Spleen (tissue), 11 donors: Measurements from ENCODE around the gene EDIL3. TPM values are rescaled to one million over a fixed set of nuclear protein-coding genes. Genes with fewer than 3 reads are reported as not detected.

Source experiments
- DNase-seq: peaks from one replicate; pipeline ENCODE4 v3.0.0-alpha.2; 2020
- H3K27ac ChIP-seq, 8 donors: fragments of 200-600 bp; sonication (generic) in 7 of 8; 1 replicate in 4 of 8; 2 replicates in 4 of 8; pipeline versions ENCODE4 v1.5.0 to v1.8.0; 2016 to 2021; ENCODE audit warnings: inconsistent platforms in 4 of 8, mild to moderate bottlenecking in 4 of 8, moderate library complexity in 1 of 8
- H3K27me3 ChIP-seq, 7 donors: fragments of 200-600 bp; sonication (generic) in 6 of 7; replicated peaks in 1 of 7; 1 replicate in 4 of 7; 2 replicates in 3 of 7; pipeline versions ENCODE4 v1.5.0 to v1.8.0; 2016 to 2021; ENCODE audit warnings: inconsistent platforms in 3 of 7, mild to moderate bottlenecking in 1 of 7
- H3K36me3 ChIP-seq, 6 donors: fragments of 200-600 bp; sonication (generic) in 5 of 6; 1 replicate in 4 of 6; 2 replicates in 2 of 6; pipeline versions ENCODE4 v1.5.0 to v1.8.0; 2016 to 2021; ENCODE audit warnings: inconsistent platforms in 2 of 6
- H3K4me1 ChIP-seq, 6 donors: fragments of 200-600 bp; sonication (generic) in 5 of 6; 1 replicate in 3 of 6; 2 replicates in 3 of 6; pipeline versions ENCODE4 v1.5.0 to v1.8.0; 2016 to 2021; ENCODE audit warnings: inconsistent platforms in 3 of 6
- H3K4me3 ChIP-seq, 8 donors: fragments of 200-600 bp; sonication (generic) in 7 of 8; 1 replicate in 4 of 8; 2 replicates in 4 of 8; pipeline versions ENCODE4 v1.5.0 to v1.8.0; 2016 to 2021; ENCODE audit warnings: inconsistent platforms in 4 of 8, mild to moderate bottlenecking in 4 of 8, moderate library complexity in 2 of 8
- H3K9me3 ChIP-seq, 8 donors: fragments of 200-600 bp; sonication (generic) in 7 of 8; 1 replicate in 4 of 8; 2 replicates in 4 of 8; pipeline versions ENCODE4 v1.5.0 to v1.8.0; 2016 to 2021; ENCODE audit warnings: inconsistent platforms in 4 of 8
- CTCF ChIP-seq, 11 experiments: fragments of 200-600 bp in 7 of 11; fragments of 450-650 bp in 4 of 11; sonication (generic) in 4 of 11; IDR thresholded peaks in 8 of 11; conservative IDR thresholded peaks in 3 of 11; 1 replicate in 7 of 11; 2 replicates in 4 of 11; pipeline versions ENCODE4 v1.4.0 to v1.8.0; 2016 to 2021; ENCODE audit warnings: antibody characterized with exemption in 11 of 11, inconsistent platforms in 4 of 11, mild to moderate bottlenecking in 1 of 11
- POLR2A ChIP-seq, 3 donors: fragments of 450-650 bp; IDR thresholded peaks; one replicate each; pipeline ENCODE4 v1.5.1; 2017; ENCODE audit warnings: antibody characterized with exemption in 3 of 3, mild to moderate bottlenecking in 1 of 3
- POLR2AphosphoS5 ChIP-seq, 3 donors: sonication (generic); formaldehyde crosslinking; IDR thresholded peaks; one replicate each; pipeline ENCODE4 v1.5.1; 2017; ENCODE audit warnings: antibody characterized with exemption in 3 of 3
- WGBS, 5 donors: extraction: QIAGEN DNeasy Blood & Tissue Kit in 3 of 5; methylation state at CpG; one replicate each; pipeline versions ENCODE4 v1.1.5 to v1.1.7; 2013 to 2018; 5-methylcytosine and 5-hydroxymethylcytosine counted together
- intact Hi-C: fragments of 100-400 bp; cut with DNase I; formaldehyde crosslinking; loops from one replicate; pipeline ENCODE4 v1.15.0; 2023; ENCODE audit warnings: low total_unique reads
- polyA plus RNA-seq, 3 donors: library from polyadenylated mRNA; stranded (reverse); fragments of 200-250 nt; gene quantifications; one replicate each; pipeline ENCODE4 v1.2.1, GENCODE V29; 2013
- total RNA-seq, 7 donors: library from RNA; depleted of rRNA in 3 of 7; stranded (reverse); fragments of >200 nt in 3 of 7; fragmentation: NEBNext Ultra II Directional in 4 of 7; extraction: Animal tissue kit (Norgen Biotek cat#: 25700) in 4 of 7; gene quantifications; one replicate each; pipeline versions ENCODE4 v1.1.0 to v1.2.1, GENCODE V29; 2016 to 2021
- donor health status: healthy with polysubstance abuse.
- donor health status: DM: no; HTN: no; CAD: no; lungs with moderate emphysema.
- donor health status: DM: no; HTN: no; CAD: no.
- donor health status: Bipolar disorder and iron deficiency.
- donor health status: healthy.
- donor health status: DM: no; HTN: no; CAD: no.
- donor health status: DM: yes; HTN: yes; CAD: no.

Gene EDIL3
- total and polyA plus RNA-seq, 10 donors = 0.61 to 2.9 (median 2.1) TPM

- TF ChIP-seq POLR2A (IDR thresholded peaks at IDR 0.05) (no peak), CTCF (IDR thresholded peaks at IDR 0.05 in 8 of 11, conservative IDR thresholded peaks at IDR 0.05 in 3 of 11) (no peak), POLR2AphosphoS5 (IDR thresholded peaks at IDR 0.05) (no peak)
Observed at GRCh38 chr5:83924891-83925290, 459.8 kb downstream of the EDIL3 start.

GRCh38 chr5:83924171-83924570 lies 460.5 kb downstream of the EDIL3 start:
- no peak overlapping the region for H3K27ac ChIP-seq
- no peaks in the 10 kb centered on the region for H3K4me1 ChIP-seq
- WGBS, 5 donors = 55 to 89% (median 74%) methylated on average over 1 of the region's 1 CpG
- H3K27me3 ChIP-seq = no peaks in the 10 kb centered on the region
- no peak for DNase-seq
- H3K9me3 ChIP-seq = peaks cover 0 to 10% (median 2%) of the 10 kb centered on the region in 8 donors
- H3K36me3 ChIP-seq = no peaks in the 10 kb centered on the region
- no peak overlapping the region for H3K4me3 ChIP-seq
- TF ChIP-seq POLR2A (IDR thresholded peaks at IDR 0.05) (no peak), CTCF (IDR thresholded peaks at IDR 0.05 in 8 of 11, conservative IDR thresholded peaks at IDR 0.05 in 3 of 11) (no peak), POLR2AphosphoS5 (IDR thresholded peaks at IDR 0.05) (no peak)
- intact Hi-C loops = no loop called here

More at GRCh38 chr5:83924891-83925290, 459.8 kb downstream of the EDIL3 start:
- Histone ChIP-seq H3K4me1 (no peaks in the 10 kb centered on the region), H3K4me3 (no peak overlapping the region), H3K36me3 (no peaks in the 10 kb centered on the region), H3K27me3 (no peaks in the 10 kb centered on the region), H3K9me3 (peaks cover 0 to 10% (median 2%) of the 10 kb centered on the region in 8 donors), H3K27ac (no peak overlapping the region)
- intact Hi-C loops = no loop called here
- 80 to 90% (median 85%) methylated on average over 3 of the region's 3 CpGs for WGBS, 5 donors
- no peak for DNase-seq

GRCh38 chr5:83922699-83923098 lies 462.0 kb downstream of the EDIL3 start:
- intact Hi-C loops = no loop called here

More at GRCh38 chr5:83922699-83923098, 462.0 kb downstream of the EDIL3 start:
- Histone ChIP-seq H3K4me1 (peaks cover 0 to 8% (median 0%) of the 10 kb centered on the region in 6 donors), H3K27me3 (no peaks in the 10 kb centered on the region), H3K36me3 (no peaks in the 10 kb centered on the region), H3K4me3 (no peak overlapping the region), H3K27ac (no peak overlapping the region), H3K9me3 (peaks cover 0 to 10% (median 2%) of the 10 kb centered on the region in 8 donors)
- WGBS, 5 donors = 88 to 96% (median 93%) methylated on average over 4 of the region's 4 CpGs
- TF ChIP-seq POLR2A (IDR thresholded peaks at IDR 0.05) (no peak), POLR2AphosphoS5 (IDR thresholded peaks at IDR 0.05) (no peak), CTCF (IDR thresholded peaks at IDR 0.05 in 8 of 11, conservative IDR thresholded peaks at IDR 0.05 in 3 of 11) (no peak)
- DNase-seq = no peak
